Endothelial cell of umbilical vein (primary cell): Measurements from ENCODE around the gene LYZL4.

Experiments
- FOS ChIP-seq: IDR thresholded peaks from 2 replicates; pipeline ENCODE4 v1.6.1; 2011; ENCODE audit warnings: mild to moderate bottlenecking, low read length, moderate library complexity, borderline replicate concordance; ENCODE audit not compliant: insufficient read depth
- MYC ChIP-seq: IDR thresholded peaks from one replicate; pipeline ENCODE4 v1.6.1; 2011; ENCODE audit warnings: mild to moderate bottlenecking, low read depth, low read length
- POLR2A ChIP-seq: IDR thresholded peaks from 2 replicates; pipeline ENCODE4 v1.6.1; 2012; ENCODE audit warnings: low read depth, mild to moderate bottlenecking, control low read depth, low read length
- POLR2AphosphoS5 ChIP-seq: IDR thresholded peaks from 2 replicates; pipeline ENCODE4 v1.6.1; 2012; ENCODE audit warnings: low read depth, mild to moderate bottlenecking, control low read depth, low read length, moderate library complexity; ENCODE audit not compliant: insufficient read depth
- TF ChIP-seq, protein P1 (sequence below), 2 donors: IDR thresholded peaks; 1 replicate in 1 of 2; 2 replicates in 1 of 2; pipeline ENCODE4 v1.5.1; 2011; ENCODE audit warnings: low read length in 2 of 2, mild to moderate bottlenecking in 2 of 2, moderate library complexity in 2 of 2, control low read depth in 1 of 2, inconsistent platforms in 1 of 2, low read depth in 1 of 2; ENCODE audit not compliant: insufficient read depth in 1 of 2; ENCODE audit errors: extremely low read depth in 1 of 2
- TF ChIP-seq, protein P2 (sequence below): IDR thresholded peaks from 2 replicates; pipeline ENCODE4 v1.6.1; 2011; ENCODE audit not compliant: insufficient read depth, insufficient read length

DNA sequence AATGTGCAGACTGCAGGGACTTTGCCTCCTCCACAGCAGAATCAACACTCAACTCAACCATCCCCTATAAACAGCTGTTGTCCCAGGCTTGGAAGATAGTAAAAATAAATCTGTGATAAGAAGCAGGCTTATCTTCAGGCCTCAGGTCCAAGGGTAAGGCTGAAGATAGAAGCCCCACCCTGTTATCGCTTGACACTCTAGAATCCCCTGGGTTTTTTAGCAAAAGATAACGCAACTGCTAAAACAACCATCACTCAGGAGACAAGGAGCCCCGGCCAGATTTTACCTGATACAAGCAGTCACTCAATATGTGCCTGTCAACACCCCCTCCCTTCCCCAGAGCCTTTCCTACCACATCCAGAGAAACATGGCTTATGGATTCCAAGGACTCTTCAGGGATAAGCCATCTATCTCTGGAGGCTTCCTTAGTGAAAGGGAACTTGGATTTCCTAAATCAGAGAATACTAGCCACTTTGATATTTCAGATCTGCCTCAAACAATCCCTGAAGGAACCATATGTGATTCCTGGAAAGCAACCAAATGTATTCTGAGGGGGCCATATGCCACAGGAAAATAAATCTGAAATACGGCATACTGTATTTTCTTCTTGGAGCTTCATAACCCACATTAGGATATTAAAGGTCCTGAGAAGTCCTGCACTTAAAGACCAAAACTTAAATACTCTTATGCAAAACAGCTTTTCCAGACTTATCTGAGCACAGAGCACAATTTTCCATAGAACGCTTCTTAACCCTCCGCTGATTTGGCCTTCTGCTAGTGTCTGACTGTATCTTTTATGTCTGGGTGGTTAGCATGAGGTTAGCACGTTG lies 60.4 kb downstream of the LYZL4 start:
- TF ChIP-seq MYC, result no peak
- TF ChIP-seq, protein P1, sequence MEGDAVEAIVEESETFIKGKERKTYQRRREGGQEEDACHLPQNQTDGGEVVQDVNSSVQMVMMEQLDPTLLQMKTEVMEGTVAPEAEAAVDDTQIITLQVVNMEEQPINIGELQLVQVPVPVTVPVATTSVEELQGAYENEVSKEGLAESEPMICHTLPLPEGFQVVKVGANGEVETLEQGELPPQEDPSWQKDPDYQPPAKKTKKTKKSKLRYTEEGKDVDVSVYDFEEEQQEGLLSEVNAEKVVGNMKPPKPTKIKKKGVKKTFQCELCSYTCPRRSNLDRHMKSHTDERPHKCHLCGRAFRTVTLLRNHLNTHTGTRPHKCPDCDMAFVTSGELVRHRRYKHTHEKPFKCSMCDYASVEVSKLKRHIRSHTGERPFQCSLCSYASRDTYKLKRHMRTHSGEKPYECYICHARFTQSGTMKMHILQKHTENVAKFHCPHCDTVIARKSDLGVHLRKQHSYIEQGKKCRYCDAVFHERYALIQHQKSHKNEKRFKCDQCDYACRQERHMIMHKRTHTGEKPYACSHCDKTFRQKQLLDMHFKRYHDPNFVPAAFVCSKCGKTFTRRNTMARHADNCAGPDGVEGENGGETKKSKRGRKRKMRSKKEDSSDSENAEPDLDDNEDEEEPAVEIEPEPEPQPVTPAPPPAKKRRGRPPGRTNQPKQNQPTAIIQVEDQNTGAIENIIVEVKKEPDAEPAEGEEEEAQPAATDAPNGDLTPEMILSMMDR (IDR thresholded peaks at IDR 0.05; ENCODE audit: extremely low read depth in 1 of 2, insufficient read depth in 1 of 2, low read depth in 1 of 2, low read length in 2 of 2), result no peak
- no peak for TF ChIP-seq POLR2A
- TF ChIP-seq FOS, result no peak
- TF ChIP-seq, protein P2, sequence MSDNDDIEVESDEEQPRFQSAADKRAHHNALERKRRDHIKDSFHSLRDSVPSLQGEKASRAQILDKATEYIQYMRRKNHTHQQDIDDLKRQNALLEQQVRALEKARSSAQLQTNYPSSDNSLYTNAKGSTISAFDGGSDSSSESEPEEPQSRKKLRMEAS, result no peak
- TF ChIP-seq POLR2AphosphoS5, result no peak
